Uterus (tissue), 4 donors: ENCODE results near the gene FAR2. TPM values are rescaled to one million over a fixed set of nuclear protein-coding genes. Genes with fewer than 3 reads are reported as not detected.

Experiments
- DNase-seq, 2 donors: peaks; one replicate each; pipeline ENCODE4 v3.0.0-alpha.2; 2019 to 2020
- H3K27ac ChIP-seq, 2 donors: fragments of 200-600 bp; sonication (generic); 1 replicate in 1 of 2; 2 replicates in 1 of 2; pipeline ENCODE4 v1.5.1; 2016 to 2018
- H3K27me3 ChIP-seq, 2 donors: fragments of 200-600 bp; sonication (generic); one replicate each; pipeline ENCODE4 v1.5.1; 2018 to 2019; ENCODE audit warnings: control low read depth in 1 of 2
- H3K36me3 ChIP-seq, 2 donors: fragments of 200-600 bp; sonication (generic); one replicate each; pipeline ENCODE4 v1.5.1; 2019; ENCODE audit warnings: control low read depth in 1 of 2
- H3K4me1 ChIP-seq, 2 donors: fragments of 200-600 bp; sonication (generic); one replicate each; pipeline ENCODE4 v1.5.1; 2018 to 2019; ENCODE audit warnings: control low read depth in 1 of 2
- H3K4me3 ChIP-seq, 2 donors: fragments of 200-600 bp; sonication (generic); 1 replicate in 1 of 2; 2 replicates in 1 of 2; pipeline ENCODE4 v1.5.1; 2018 to 2019; ENCODE audit warnings: mild to moderate bottlenecking in 1 of 2
- H3K9me3 ChIP-seq, 2 donors: fragments of 200-600 bp; sonication (generic); one replicate each; pipeline ENCODE4 v1.5.1; 2019; ENCODE audit warnings: control low read depth in 1 of 2
- POLR2A ChIP-seq, 2 donors: fragments of 450-650 bp; IDR thresholded peaks; one replicate each; pipeline ENCODE4 v1.6.1; 2016; ENCODE audit warnings: antibody characterized with exemption in 2 of 2, mild to moderate bottlenecking in 1 of 2, moderate library complexity in 1 of 2
- intact Hi-C: fragments of 100-400 bp; cut with DNase I; formaldehyde crosslinking; loops from one replicate; pipeline ENCODE4 v1.15.1; 2023; ENCODE audit warnings: low total_unique reads
- total RNA-seq, 4 donors: library from RNA; depleted of rRNA in 3 of 4; stranded (reverse); fragments of >200 nt in 3 of 4; gene quantifications; one replicate each; pipeline versions ENCODE4 v1.1.0 to v1.2.4, GENCODE V29; 2014 to 2023
- TF ChIP-seq, protein P1 (sequence below), 4 experiments: fragments of 200-600 bp in 2 of 4; fragments of 450-650 bp in 2 of 4; sonication (generic) in 2 of 4; IDR thresholded peaks; one replicate each; pipeline ENCODE4 v1.5.1; 2016 to 2019; ENCODE audit warnings: antibody characterized with exemption in 4 of 4, mild to moderate bottlenecking in 2 of 4, moderate library complexity in 1 of 4
- donor health status: DM: yes; HTN: yes; CAD: no.

Gene FAR2
- total RNA-seq, 4 donors from 2014 or later = 4.7 to 14.4 (median 9.5) TPM

- no peak for DNase-seq
- no peak overlapping the region for H3K4me3 ChIP-seq
- TF ChIP-seq, protein P1, sequence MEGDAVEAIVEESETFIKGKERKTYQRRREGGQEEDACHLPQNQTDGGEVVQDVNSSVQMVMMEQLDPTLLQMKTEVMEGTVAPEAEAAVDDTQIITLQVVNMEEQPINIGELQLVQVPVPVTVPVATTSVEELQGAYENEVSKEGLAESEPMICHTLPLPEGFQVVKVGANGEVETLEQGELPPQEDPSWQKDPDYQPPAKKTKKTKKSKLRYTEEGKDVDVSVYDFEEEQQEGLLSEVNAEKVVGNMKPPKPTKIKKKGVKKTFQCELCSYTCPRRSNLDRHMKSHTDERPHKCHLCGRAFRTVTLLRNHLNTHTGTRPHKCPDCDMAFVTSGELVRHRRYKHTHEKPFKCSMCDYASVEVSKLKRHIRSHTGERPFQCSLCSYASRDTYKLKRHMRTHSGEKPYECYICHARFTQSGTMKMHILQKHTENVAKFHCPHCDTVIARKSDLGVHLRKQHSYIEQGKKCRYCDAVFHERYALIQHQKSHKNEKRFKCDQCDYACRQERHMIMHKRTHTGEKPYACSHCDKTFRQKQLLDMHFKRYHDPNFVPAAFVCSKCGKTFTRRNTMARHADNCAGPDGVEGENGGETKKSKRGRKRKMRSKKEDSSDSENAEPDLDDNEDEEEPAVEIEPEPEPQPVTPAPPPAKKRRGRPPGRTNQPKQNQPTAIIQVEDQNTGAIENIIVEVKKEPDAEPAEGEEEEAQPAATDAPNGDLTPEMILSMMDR (IDR thresholded peaks at IDR 0.05) = no peak
- TF ChIP-seq POLR2A (IDR thresholded peaks at IDR 0.05) = no peak
- H3K36me3 ChIP-seq = no peaks in the 10 kb centered on the region
- intact Hi-C loops = no loop called here
- H3K9me3 ChIP-seq = no peaks in the 10 kb centered on the region
- H3K4me1 ChIP-seq = no peaks in the 10 kb centered on the region
- no peaks in the 10 kb centered on the region for H3K27me3 ChIP-seq
- no peak overlapping the region for H3K27ac ChIP-seq
Observed at GRCh38 chr12:29234965-29235626, 86.0 kb downstream of the FAR2 start.

- intact Hi-C loops = no loop called here
- no peak for DNase-seq
- H3K27me3 ChIP-seq = no peaks in the 10 kb centered on the region
- H3K4me1 ChIP-seq = no peaks in the 10 kb centered on the region
- H3K27ac ChIP-seq = no peak overlapping the region
- no peaks in the 10 kb centered on the region for H3K9me3 ChIP-seq
- no peak overlapping the region for H3K4me3 ChIP-seq
- no peak for TF ChIP-seq POLR2A (IDR thresholded peaks at IDR 0.05)
- TF ChIP-seq, protein P1 (IDR thresholded peaks at IDR 0.05) = no peak
- no peaks in the 10 kb centered on the region for H3K36me3 ChIP-seq
Observed at GRCh38 chr12:29238822-29239291, 89.8 kb downstream of the FAR2 start.

GRCh38 chr12:29239336-29239735 is 90.3 kb downstream of the FAR2 start:
- no peak overlapping the region for H3K27ac ChIP-seq
- TF ChIP-seq, protein P1 (IDR thresholded peaks at IDR 0.05) = no peak
- TF ChIP-seq POLR2A (IDR thresholded peaks at IDR 0.05) = no peak
- no peaks in the 10 kb centered on the region for H3K4me1 ChIP-seq
- intact Hi-C loops = no loop called here
- no peaks in the 10 kb centered on the region for H3K9me3 ChIP-seq
- no peak for DNase-seq
- H3K27me3 ChIP-seq = no peaks in the 10 kb centered on the region
- H3K36me3 ChIP-seq = no peaks in the 10 kb centered on the region
- H3K4me3 ChIP-seq = no peak overlapping the region

GRCh38 chr12:29240441-29240840 is 91.4 kb downstream of the FAR2 start:
- H3K27me3 ChIP-seq = no peaks in the 10 kb centered on the region

More at GRCh38 chr12:29240441-29240840, 91.4 kb downstream of the FAR2 start:
- intact Hi-C loops = no loop called here
- no peak overlapping the region for H3K27ac ChIP-seq
- no peak overlapping the region for H3K4me3 ChIP-seq
- DNase-seq = no peak
- H3K9me3 ChIP-seq = no peaks in the 10 kb centered on the region
- TF ChIP-seq POLR2A (IDR thresholded peaks at IDR 0.05) = no peak
- TF ChIP-seq, protein P1 (IDR thresholded peaks at IDR 0.05) = no peak
- H3K4me1 ChIP-seq = no peaks in the 10 kb centered on the region
- H3K36me3 ChIP-seq = no peaks in the 10 kb centered on the region
